Nephron (organoid): Measurements from ENCODE around the gene GALP.
"Not testable (repeated sequence)": the region's sequence is repeated elsewhere in the genome, so short reads cannot be mapped to it uniquely, and the experiment has no call there.

Source experiments
- H3K27ac Mint-ChIP-seq, 3 experiments: 2 replicates each; pipeline ENCODE4 v1.8.0; 2020; ENCODE audit warnings: mixed read lengths in 3 of 3, mild to moderate bottlenecking in 2 of 3, moderate library complexity in 1 of 3
- H3K27me3 Mint-ChIP-seq: 2 replicates; pipeline ENCODE4 v1.8.0; 2021; ENCODE audit warnings: low read depth, mild to moderate bottlenecking, moderate library complexity, mixed read lengths
- H3K36me3 Mint-ChIP-seq: 2 replicates; pipeline ENCODE4 v1.8.0; 2020; ENCODE audit warnings: low read depth, mixed read lengths
- H3K4me1 Mint-ChIP-seq: 2 replicates; pipeline ENCODE4 v1.8.0; 2020; ENCODE audit warnings: mixed read lengths
- H3K4me3 Mint-ChIP-seq, 3 experiments: 2 replicates each; pipeline ENCODE4 v1.8.0; 2020; ENCODE audit warnings: mild to moderate bottlenecking in 3 of 3, mixed read lengths in 3 of 3, moderate library complexity in 2 of 3
- H3K9me3 Mint-ChIP-seq: 2 replicates; pipeline ENCODE4 v1.8.0; 2020; ENCODE audit warnings: mixed read lengths
- CTCF ChIP-seq, 3 experiments: fragments of 200-600 bp; sonication (generic); IDR thresholded peaks; one replicate each; pipeline ENCODE4 v1.5.0; 2021; ENCODE audit warnings: antibody characterized with exemption in 3 of 3; ENCODE audit not compliant: unreplicated experiment in 3 of 3

GALP gene

DNA sequence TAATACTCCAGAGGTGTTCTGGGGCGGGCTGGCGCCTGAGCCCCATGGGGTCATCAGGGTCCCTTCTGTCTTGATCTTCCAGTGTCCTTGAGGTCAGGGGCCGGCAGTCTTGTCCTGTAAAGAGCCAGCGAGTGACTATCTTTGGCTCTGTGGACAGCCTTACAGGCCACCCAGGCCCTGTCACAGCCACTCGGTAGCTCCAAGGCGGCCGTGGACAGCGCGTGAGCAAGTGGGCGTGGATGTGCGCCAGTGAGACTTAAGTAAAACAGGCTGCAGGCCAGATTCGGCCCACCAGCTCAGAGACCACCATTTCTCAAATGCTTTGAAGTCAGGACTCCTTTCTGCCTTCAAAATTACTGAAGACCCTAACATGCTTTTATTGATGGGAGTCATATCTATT is 31.0 kb upstream of the GALP start:
- H3K9me3 Mint-ChIP-seq = no peaks in the 10 kb centered on the region
- H3K36me3 Mint-ChIP-seq = peaks cover 16% of the 10 kb centered on the region
- peaks cover 32% of the 10 kb centered on the region for H3K4me1 Mint-ChIP-seq
- H3K4me3 Mint-ChIP-seq = no peak overlapping the region
- TF ChIP-seq CTCF (IDR thresholded peaks at IDR 0.05; ENCODE audit: unreplicated experiment in 3 of 3) = no peak
- H3K27me3 Mint-ChIP-seq = no peaks in the 10 kb centered on the region
- no peak overlapping the region for H3K27ac Mint-ChIP-seq

- no peaks in the 10 kb centered on the region for H3K9me3 Mint-ChIP-seq
- H3K4me1 Mint-ChIP-seq = peaks cover 31% of the 10 kb centered on the region
- H3K4me3 Mint-ChIP-seq = no peak overlapping the region
- no peak for TF ChIP-seq CTCF (IDR thresholded peaks at IDR 0.05; ENCODE audit: unreplicated experiment in 3 of 3)
- H3K27me3 Mint-ChIP-seq = no peaks in the 10 kb centered on the region
- H3K36me3 Mint-ChIP-seq = peaks cover 24% of the 10 kb centered on the region
- no peak overlapping the region for H3K27ac Mint-ChIP-seq
These were observed 30.1 kb upstream of the GALP start for GRCh38 chr19:56145698-56146097.

DNA sequence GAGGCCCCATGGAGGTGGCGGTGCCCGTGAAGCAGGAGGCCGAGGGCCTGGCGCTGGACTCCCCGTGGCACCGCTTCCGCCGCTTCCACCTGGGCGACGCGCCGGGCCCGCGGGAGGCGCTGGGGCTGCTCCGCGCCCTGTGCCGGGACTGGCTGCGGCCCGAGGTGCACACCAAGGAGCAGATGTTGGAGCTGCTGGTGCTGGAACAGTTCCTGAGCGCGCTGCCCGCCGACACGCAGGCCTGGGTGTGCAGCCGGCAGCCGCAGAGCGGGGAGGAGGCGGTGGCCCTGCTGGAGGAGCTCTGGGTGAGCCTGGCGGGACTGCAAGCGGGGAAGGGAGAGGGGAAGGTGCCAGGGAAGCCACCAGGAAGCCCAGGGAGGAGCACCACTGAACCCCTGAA is 28.9 kb upstream of the GALP start:
- Mint-ChIP-seq H3K27me3 (no peaks in the 10 kb centered on the region), H3K27ac (no peak overlapping the region), H3K9me3 (no peaks in the 10 kb centered on the region), H3K36me3 (peaks cover 27% of the 10 kb centered on the region), H3K4me3 (no peak overlapping the region), H3K4me1 (peaks cover 29% of the 10 kb centered on the region)
- TF ChIP-seq CTCF (IDR thresholded peaks at IDR 0.05; ENCODE audit: unreplicated experiment in 3 of 3) = no peak

- Mint-ChIP-seq H3K9me3 (no peaks in the 10 kb centered on the region), H3K4me1 (peaks cover 26% of the 10 kb centered on the region)
These were observed 28.5 kb upstream of the GALP start for GRCh38 chr19:56147307-56147706.

GRCh38 chr19:56148096-56148495 is 27.7 kb upstream of the GALP start:
- peaks cover 29% of the 10 kb centered on the region for H3K4me1 Mint-ChIP-seq
- no peak overlapping the region for H3K4me3 Mint-ChIP-seq
- no peaks in the 10 kb centered on the region for H3K27me3 Mint-ChIP-seq
- peaks cover 34% of the 10 kb centered on the region for H3K36me3 Mint-ChIP-seq
- H3K9me3 Mint-ChIP-seq = no peaks in the 10 kb centered on the region
- H3K27ac Mint-ChIP-seq = no peak overlapping the region
- no peak for TF ChIP-seq CTCF (IDR thresholded peaks at IDR 0.05; ENCODE audit: unreplicated experiment in 3 of 3)

More at GRCh38 chr19:56147307-56147706, 28.5 kb upstream of the GALP start:
- H3K36me3 Mint-ChIP-seq = peaks cover 28% of the 10 kb centered on the region
- H3K27me3 Mint-ChIP-seq = no peaks in the 10 kb centered on the region
- no peak overlapping the region for H3K27ac Mint-ChIP-seq
- no peak for TF ChIP-seq CTCF (IDR thresholded peaks at IDR 0.05; ENCODE audit: unreplicated experiment in 3 of 3)
- no peak overlapping the region for H3K4me3 Mint-ChIP-seq

GRCh38 chr19:56148955-56149655 is 26.7 kb upstream of the GALP start:
- not testable (repeated sequence) for H3K9me3 Mint-ChIP-seq, H3K27ac Mint-ChIP-seq, H3K4me3 Mint-ChIP-seq, H3K27me3 Mint-ChIP-seq
- Mint-ChIP-seq H3K4me1 (peaks cover 31% of the 10 kb centered on the region), H3K36me3 (peaks cover 43% of the 10 kb centered on the region)
